Central memory CD4-positive, alpha-beta T cell (primary cell): ENCODE results near the gene ITM2B.
A peak's percentile ranks its signal among the peaks of the same experiment; 100 is the strongest.
"Not testable (repeated sequence)": the region's sequence is repeated elsewhere in the genome, so short reads cannot be mapped to it uniquely, and the experiment has no call there.

ENCODE experiments used
- DNase-seq: peaks from one replicate; pipeline ENCODE4 v3.0.0; 2022
- total RNA-seq, 3 experiments: gene quantifications; one replicate each; lab custom pipeline; 2026; lab: John Stamatoyannopoulos, UW

Gene ITM2B
- 71.9 to 631 (median 329) reads per million in 3 experiments for total RNA-seq

DNA sequence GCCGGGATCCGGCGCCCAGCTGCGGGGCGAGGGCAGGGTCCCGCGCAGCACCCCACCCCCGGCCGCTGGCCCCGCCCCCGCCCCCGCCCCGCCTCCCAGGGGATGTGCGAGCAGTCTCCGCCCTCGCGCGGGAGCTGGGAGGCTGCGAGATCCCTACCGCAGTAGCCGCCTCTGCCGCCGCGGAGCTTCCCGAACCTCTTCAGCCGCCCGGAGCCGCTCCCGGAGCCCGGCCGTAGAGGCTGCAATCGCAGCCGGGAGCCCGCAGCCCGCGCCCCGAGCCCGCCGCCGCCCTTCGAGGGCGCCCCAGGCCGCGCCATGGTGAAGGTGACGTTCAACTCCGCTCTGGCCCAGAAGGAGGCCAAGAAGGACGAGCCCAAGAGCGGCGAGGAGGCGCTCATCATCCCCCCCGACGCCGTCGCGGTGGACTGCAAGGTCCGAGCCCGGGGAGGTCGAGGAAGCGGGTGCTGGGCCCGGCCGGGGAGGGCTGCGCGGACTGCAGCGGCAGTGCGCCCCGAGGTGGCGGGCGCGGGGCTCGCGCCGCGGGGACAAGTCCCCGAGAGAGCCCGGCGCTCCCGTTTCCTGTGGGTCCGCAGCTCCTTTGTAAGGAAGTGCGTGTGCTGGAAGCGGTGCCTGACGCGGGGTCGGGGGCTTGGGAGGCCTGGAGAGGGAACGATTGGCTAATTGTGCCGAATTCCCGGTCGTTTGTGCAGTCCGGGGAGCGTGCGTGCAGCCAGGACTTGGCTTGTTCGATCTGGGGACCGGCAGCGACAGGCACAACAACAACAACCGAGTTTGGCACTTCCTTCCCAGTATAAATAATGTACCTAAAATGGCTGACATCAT is at the start of gene ITM2B:
Gene ITM2B (plus strand): TSS at position 161 of the 843 bp plus-strand sequence. CDS start 155 bp downstream, at position 316.
- DNase-seq = peak; percentile 73

DNA sequence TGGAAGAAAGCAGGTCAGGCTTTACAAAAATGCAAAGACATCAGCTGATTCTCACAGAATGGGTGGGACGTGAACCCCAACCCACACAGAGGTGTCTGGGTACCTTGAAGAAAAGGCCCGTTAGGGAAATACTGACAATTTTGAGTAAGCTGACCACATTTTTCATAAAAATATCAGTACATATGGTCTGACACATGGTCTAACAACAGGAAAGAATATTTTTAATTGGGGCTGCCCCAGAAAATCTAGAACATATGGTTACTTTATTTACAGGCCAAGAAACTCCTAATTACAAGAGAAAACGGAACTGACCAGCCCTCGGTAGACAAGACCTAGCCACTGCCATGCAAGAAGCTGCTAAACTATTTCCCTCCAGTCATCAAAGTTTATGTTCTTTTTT is 48.7 kb upstream of the ITM2B start:
- DNase-seq = no peak

DNA sequence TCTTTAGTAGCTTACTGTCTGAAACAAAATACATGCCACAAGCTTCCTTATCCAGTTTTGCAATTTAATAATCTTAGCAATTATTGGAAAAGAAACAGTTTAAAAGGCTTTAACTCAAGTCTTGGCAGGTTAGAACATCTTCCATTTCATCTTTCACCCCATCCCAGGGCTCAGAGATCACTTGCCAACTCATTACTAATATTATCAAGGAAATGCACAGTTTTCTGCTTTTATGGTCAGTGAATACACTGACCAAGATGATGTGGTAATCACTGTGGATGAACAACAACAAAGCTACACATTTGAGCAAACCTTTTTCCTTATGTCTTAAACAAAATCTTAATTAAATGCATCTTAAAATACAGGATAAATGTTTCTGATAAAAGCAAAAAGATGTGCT is 48.0 kb upstream of the ITM2B start:
- DNase-seq = no peak

DNA sequence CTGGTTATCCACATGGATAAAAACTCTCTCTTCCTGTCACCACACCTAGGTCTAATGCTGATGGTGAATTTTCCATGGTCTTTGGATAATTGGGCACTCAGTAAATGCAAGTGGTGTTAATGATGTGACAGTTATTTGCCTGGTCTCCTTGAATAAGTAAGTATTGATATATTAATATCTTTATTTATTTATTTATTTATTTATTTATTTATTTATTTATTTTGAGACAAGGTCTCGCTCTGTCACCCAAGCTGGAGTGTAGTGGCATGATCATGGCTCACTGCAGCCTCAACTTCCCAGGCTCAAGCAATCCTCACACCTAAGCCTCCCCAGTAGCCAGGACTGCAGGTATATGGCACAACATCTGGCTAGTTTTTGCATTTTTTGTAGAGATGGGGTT is 46.3 kb upstream of the ITM2B start:
- no peak for DNase-seq

DNA sequence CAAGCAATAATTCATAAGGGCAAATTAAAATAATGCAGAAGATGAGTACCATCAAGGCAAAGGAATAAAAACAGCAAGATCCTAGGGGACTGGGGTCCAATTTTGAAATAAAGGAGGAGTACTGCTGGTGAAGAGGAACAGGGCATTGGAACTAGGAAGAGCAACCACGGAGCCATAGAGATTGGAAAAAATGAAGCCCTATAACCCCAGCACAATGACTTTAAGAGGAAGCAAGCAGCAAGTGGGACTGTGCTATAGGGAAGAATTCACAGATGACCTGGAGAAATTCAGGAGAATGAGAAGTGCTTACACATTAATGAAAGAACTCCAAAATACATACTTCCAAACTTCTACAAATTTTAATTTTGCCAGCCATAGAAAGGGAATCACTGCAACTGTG is 44.9 kb upstream of the ITM2B start:
- no peak for DNase-seq

DNA sequence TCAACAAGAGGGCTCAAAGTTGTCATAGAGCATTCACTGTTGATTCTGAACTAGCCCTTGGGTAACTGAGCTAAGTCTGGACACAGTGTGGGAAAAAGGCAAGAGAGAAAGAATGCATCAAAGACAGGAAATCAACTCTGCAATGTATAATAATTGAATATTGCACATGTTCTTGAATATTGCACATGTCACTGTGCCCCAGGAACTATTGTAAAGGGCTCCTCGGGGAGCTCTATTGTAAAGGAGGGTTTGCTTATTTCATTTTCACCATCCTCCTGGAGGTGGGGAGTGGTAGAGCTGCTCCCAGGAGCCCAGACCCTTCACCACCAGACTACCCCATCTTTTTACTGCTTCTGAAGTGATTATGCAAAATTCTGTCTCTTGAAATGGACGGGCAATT is 44.4 kb upstream of the ITM2B start:
- DNase-seq = no peak

DNA sequence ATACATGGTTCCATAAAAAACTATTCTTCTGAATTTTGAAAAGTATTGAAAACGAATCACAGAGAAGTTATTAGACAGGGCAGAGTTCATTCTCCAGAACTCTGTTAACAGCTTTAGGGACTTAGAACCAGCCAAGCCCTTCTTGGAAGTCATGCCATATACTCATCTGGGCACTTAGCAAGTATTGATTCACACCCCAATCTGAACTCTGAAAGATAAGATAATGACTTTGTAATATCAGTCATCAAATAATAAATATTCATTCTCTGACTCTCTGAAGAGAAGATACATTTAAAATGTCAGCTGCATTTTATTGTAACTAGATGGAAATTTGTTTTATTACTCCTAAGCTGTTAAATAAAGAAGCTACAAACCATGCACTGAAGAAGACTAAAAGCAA is 43.8 kb upstream of the ITM2B start:
- DNase-seq = no peak

DNA sequence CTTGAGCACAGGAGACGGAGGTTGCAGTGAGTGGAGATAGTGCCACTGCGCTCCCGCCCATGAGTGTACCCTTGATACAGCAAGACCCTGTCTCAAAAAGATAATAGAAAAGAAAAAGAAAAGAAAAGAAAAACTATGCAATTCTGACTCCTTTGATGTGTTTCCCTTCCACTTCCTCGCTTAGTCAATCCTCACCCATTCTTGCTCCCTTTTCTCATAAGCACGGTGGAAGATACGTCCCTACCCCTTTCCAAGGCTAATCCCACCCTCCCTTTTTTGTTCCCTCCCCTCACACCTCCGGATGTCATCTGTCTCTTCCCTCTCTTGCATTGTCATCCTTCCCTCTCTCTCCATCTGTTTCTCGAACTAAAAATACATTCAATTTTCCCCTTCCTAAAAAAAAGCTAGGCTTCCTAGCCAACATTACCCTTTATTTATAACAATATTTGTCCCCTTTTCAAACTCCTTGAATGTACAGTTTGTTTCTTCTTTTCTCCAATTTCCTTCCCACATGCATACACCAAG is 40.5 kb upstream of the ITM2B start:
- DNase-seq = no peak

DNA sequence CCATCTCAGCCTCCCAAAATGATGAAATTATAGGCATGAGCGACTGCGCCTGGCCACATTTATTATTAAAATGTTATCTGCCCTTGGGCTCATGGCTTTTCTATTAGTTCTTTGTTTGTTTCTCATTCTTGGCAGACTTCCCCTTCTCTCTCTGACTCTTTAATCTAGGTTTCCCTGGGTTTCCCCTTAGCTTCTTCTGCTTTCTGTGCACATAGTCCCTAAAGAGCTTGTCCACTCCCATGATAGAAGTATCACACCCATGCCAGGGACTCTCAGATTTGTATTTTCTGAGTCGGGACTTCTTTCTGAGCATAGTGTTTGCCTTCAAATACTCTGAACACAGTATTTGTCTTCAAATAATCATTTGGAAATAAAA is 38.6 kb upstream of the ITM2B start:
- no peak for DNase-seq

DNA sequence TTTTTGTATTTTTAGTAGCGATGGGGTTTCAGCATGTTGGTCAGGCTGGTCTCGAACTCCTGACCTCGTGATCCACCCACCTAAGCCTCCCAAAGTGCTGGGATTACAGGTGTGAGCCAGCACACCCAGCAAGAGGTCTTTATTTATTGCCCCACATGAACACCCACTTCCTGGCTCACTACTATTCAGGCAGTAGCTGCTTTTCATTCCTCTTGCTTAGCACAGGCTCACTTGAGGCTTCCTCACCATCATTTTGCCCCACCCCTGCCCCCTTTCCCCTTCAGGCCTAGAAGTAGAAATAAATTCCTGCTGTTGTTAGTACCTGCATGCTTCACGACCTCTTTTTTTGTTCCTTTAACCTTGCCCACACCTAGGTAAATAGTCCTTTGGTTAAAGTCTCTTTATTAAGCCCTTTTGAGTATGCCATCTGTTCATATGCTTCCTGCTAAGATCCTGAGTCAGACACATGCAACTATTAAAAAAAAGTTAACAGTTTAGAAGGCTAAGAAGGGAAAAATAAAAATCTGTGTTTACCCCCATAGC is 33.5 kb upstream of the ITM2B start:
- DNase-seq = no peak

DNA sequence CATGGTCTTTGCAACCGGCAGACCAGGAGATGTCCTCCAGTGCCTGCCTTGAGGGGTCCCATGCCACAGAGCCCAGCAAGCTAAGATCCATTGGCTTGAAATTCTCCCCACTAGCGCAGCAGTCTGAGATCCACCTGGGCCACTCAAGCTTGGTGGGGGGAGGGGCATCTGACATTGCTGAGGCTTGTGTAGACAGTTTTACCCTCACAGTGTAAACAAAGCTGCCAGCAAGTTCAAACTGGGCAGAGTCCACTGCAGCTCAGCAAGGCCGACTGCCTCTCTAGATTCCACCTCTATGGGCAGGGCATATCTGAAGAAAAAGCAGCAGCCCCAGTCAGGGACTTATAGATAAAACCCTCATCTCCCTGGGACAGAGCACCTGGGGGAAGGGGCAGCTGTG is 32.0 kb upstream of the ITM2B start:
- DNase-seq = no peak

DNA sequence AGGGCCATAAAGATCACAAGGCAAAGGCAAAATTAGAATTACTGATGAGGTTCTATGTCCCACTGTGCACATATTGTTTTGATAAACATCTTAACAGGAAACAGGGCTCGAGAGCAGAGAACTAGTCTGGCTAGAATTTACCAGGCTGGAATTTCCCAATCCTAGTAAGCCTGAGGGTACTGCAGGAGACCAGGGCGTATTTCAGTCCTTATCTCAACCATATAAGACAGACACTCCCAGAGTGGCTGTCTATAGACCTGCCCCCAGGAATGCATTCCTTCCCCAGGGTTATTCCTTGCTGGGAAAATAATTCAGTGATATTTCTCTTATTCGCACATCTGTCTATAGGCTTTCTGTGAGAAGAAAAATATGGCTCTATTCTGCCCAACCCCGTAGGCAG is 25.8 kb upstream of the ITM2B start:
- DNase-seq = not testable (repeated sequence)

DNA sequence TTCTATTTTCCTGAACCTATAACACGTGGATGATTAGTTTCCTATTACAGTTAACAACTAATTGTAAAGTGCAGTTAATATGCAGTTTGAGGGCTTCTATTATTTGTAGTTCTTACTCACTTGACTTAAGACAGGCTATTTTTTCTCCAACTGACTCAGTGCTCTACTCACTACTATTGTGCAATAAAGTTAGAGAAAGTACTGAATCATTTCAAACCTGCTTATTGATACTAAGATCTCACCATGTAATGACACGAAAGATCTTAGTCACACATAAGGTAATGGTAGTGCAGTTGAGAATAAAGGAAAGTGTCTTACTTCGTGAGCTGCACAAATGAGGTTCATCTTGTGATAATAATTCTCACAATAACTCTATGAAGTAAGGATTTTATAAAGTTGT is 22.8 kb upstream of the ITM2B start:
- DNase-seq = no peak

DNA sequence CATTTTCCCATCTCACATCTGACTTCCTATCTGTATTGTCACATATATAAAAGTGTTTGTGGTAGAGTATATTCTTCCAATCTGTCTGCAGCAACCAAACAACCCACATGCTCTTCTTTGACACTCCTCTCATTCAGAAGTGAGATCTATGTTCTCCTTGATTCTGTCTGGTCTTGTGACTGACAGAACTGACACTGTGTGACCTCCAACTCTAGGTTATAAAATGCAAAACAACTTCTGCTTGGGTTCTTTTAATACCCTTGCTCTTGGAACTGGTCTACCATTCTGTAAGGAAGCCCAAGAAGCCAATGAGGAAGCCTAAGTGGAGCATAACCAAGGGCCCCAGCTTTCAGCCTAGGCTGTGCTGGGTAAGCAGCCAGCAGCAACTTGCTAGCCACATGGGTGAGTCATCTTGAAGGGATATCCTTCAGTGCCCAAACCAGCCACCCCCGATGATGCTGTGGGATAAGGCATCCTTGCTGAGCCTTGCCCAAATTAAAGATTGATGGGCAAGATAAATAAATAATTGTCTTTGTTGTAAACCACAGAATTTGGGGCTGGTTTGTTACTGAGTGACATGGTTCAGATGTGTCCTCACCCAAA is 18.4 kb upstream of the ITM2B start:
- no peak for DNase-seq

DNA sequence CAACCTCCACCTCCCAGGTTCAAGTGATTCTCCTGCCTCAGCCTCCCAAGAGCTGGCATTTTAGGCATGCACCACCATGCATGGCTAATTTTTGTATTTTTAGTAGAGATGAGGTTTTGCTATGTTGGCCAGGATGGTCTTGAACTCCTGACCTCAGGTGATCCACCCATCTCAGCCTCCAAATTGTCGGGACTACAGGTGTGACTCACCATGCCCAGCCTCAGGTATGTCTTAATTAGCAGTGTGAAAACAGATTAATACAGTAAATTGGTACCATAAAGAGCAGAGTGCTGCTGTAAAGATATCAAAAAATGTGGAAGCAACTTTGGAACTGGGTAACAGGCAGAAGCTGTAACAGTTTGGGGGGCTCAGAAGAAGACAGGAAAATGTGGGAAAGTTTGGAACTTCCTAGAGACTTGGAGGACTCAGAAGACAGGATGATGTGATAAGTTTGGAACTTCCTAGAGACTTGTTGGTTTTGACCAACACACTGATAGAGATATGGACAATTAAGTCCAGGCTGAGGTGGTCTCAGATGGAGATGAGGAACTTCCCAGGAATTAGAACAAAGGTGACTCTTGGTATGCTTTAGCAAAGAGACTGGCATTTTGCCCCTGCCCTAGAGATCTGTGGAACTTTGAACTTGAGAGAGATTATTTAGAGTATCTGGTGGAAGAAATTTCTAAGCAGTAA is 17.3 kb upstream of the ITM2B start:
- DNase-seq = not testable (repeated sequence)

DNA sequence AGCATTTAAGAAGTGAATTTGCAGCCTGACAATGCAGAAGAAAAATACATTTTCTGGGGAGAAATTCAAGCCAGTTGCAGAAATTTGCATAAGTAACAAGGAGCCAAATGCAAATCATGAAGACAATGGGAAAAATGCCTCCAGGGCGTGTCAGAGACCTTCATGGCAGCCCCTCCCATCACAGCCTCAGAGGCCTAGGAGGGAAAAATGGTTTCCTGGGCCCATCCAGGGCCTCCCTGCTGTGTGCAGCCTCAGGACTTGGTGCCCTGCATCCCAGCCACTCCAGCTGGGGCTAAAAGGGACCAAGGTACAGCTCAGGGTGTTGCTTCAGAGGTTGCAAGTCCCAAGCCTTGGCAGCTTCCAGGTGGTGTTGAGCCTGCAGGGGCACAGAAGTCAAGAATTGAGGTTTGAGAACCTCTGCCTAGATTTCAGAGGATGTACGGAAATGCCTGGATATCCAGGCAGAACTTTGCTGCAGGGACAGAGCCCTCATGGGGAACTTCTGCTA is 16.7 kb upstream of the ITM2B start:
- DNase-seq = no peak

DNA sequence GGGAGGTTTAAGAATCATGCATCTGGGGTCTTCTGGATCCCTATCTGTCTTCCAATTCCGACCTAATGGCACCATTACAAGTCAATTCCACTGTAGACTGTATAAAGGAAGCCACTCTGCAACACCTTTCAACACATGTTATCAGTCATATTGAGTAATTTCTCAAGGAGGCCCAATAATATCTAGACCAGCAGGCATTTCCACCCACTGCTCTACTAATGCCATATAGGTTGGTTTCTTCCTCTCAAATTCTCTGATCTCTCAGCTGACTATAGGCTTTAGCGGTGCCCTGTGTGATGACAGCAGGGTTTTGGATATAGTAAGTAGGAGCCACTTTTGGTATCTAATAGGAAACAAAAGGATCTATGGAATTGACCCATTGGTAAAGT is 12.4 kb upstream of the ITM2B start:
- DNase-seq = no peak

DNA sequence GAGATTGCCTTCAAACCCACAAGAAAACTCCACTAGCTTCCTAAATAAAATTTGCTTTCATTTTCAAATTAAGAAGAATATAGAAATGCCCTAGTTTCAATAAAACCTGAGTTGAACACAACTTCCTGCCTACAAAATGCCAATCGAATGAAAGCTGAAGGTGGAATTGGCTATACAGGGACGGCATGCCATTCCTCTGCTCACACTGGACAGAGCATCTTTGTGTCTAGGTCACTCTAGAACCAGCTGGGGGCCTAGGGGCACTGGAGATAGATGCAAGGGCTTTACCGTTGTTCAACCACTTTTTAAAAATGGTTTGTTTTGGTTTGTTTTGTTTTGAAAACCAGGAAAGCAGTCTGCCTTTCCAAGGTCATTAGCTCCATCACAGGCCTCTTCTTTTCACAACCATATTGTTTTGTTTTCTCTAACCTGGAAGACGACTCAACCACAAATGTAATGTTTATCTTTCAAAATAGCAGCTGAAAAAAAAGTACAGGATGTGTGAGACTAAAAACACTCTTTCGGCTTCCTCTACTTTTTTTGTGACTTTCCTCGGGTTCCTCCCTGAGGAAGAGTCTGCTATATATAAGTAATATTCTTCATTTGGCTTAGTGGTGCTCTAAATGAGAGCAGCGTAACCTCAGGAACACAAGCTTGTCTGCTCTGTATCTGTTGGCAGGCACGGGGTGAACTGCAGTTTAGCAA is 11.9 kb upstream of the ITM2B start:
- DNase-seq = peak; percentile 40

DNA sequence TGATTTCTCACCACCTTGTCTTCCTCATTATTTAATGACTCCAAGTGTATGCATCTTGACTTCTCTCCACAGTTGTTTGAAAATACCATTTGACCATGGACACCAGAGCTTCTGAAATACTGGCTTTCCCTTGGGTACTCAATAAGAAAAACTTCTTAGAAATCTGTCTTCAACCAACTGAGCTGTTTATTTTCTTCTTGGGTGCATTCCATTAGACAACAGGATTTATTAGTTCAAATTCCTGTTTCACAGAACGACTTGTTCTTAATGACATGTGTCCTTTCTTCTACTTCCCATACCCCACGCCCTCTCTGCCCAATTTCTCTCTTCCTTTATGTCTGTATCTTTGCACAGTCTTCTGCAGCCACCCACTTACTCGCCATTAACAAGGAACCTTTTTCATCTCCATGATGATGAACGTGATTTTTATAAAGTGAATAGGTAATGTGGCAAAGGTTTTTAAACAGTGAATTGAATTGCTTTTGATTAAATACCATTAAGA is 11.3 kb upstream of the ITM2B start:
- no peak for DNase-seq

DNA sequence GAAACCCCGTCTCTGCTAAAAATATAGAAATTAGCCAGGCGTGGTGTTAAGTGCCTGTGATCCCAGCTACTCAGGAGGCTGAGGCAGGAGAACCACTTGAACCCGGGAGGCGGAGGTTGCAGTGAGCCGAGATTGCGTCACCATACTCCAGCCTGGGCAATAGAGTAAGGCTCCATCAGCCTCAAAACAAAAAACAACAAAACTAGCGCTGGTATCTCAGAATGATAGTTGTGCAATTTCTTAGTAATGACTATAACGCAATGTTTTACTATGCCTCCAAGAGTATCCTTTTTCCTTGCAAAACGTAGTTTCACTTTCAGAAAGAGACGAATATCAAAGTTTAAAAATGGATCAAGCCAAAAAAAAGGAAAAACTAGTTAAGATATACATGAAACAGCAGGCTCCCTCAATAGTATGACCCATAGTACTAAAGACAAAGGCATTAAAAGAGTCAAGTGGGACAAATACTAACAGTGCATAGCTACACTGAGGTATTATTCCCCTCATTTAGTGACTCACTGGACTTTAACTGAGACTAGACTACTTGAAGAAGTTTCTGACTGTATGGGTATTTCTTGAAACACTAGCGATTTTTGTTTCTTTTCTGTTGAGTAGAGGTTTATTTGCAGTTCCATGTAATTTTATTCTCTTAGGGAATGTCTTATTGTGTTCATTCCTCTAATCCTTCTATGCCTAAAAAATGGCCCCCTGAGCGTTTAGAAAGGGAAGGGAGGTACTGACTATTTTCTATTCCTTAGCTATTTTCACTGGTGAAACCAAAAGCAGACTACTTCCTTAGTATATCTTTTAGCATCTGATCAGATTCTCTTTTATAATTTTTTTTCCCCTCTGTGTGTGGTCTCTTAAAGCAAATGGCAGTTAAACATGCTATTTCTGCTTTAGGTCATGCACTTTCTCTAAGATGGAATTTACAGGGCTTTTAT is 10.4 kb upstream of the ITM2B start:
- DNase-seq = no peak

DNA sequence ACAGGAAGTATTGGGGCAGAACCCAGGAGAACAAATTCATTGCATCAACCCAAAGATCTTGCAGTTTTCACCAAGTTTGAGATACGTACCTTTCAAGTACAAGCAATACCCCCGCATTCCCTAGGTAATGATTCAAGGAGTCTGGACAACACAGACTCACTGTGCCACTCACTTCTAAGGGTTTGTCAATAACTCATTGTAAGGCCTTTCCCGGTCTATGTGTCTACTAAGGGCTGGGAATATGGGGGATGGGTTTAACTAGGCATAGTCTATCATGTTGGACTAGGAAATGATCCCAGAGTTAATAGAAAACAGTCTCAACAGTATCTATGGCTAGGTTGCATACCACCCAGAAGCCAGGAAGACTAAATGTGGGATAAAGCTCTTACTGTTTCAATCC is 8.3 kb upstream of the ITM2B start:
- no peak for DNase-seq
